Prostate gland (tissue), 2 donors: Measurements from ENCODE around the gene COIL. TPM values are rescaled to one million over a fixed set of nuclear protein-coding genes. Genes with fewer than 3 reads are reported as not detected.
A peak's percentile ranks its signal among the peaks of the same experiment; 100 is the strongest.
"Not testable (repeated sequence)": the region's sequence is repeated elsewhere in the genome, so short reads cannot be mapped to it uniquely, and the experiment has no call there.

Source experiments
- DNase-seq: peaks from one replicate; pipeline ENCODE4 v3.0.0-alpha.2; 2019; ENCODE audit warnings: low spot score
- H3K27ac ChIP-seq, 2 donors: fragments of 200-600 bp; sonication (generic); 2 replicates each; pipeline ENCODE4 v1.5.1; 2017 to 2019
- H3K27me3 ChIP-seq: fragments of 200-600 bp; sonication (generic); replicated peaks from 2 replicates; pipeline ENCODE4 v1.5.1; 2019; ENCODE audit not compliant: insufficient read depth
- H3K36me3 ChIP-seq, 2 donors: fragments of 200-600 bp; sonication (generic); 1 replicate in 1 of 2; 2 replicates in 1 of 2; pipeline versions ENCODE4 v1.5.1 to v1.8.1; 2017 to 2019
- H3K4me1 ChIP-seq: fragments of 200-600 bp; sonication (generic); replicated peaks from 2 replicates; pipeline ENCODE4 v1.5.1; 2019
- H3K4me3 ChIP-seq, 2 donors: fragments of 200-600 bp; sonication (generic); 2 replicates each; pipeline ENCODE4 v1.5.1; 2017 to 2019
- H3K9me3 ChIP-seq: fragments of 200-600 bp; sonication (generic); 2 replicates; pipeline ENCODE4 v1.5.1; 2017
- POLR2A ChIP-seq: fragments of 450-650 bp; IDR thresholded peaks from one replicate; pipeline ENCODE4 v1.6.1; 2016; ENCODE audit warnings: antibody characterized with exemption, mild to moderate bottlenecking
- POLR2AphosphoS5 ChIP-seq: sonication (generic); formaldehyde crosslinking; IDR thresholded peaks from one replicate; pipeline ENCODE4 v1.6.1; 2017; ENCODE audit warnings: antibody characterized with exemption
- WGBS: methylation state at CpG from one replicate; pipeline ENCODE4 v1.1.5; 2018; 5-methylcytosine and 5-hydroxymethylcytosine counted together
- intact Hi-C: fragments of 100-400 bp; cut with DNase I; formaldehyde crosslinking; loops from one replicate; pipeline ENCODE4 v1.14.2; 2022
- total RNA-seq, 2 donors: library from RNA; depleted of rRNA; stranded (reverse); fragments of >200 nt; gene quantifications; one replicate each; pipeline ENCODE4 v1.1.0, GENCODE V29; 2016
- TF ChIP-seq, protein P1 (sequence below), 4 experiments: fragments of 200-600 bp in 2 of 4; fragments of 450-650 bp in 2 of 4; sonication (generic) in 2 of 4; IDR thresholded peaks; 1 replicate in 3 of 4; 2 replicates in 1 of 4; pipeline ENCODE4 v1.5.1; 2016 to 2019; ENCODE audit warnings: antibody characterized with exemption in 4 of 4, mild to moderate bottlenecking in 2 of 4, moderate library complexity in 2 of 4

The COIL gene
- total RNA-seq, 2 donors from 2014 or later: 14.8 to 22.3 TPM

DNA sequence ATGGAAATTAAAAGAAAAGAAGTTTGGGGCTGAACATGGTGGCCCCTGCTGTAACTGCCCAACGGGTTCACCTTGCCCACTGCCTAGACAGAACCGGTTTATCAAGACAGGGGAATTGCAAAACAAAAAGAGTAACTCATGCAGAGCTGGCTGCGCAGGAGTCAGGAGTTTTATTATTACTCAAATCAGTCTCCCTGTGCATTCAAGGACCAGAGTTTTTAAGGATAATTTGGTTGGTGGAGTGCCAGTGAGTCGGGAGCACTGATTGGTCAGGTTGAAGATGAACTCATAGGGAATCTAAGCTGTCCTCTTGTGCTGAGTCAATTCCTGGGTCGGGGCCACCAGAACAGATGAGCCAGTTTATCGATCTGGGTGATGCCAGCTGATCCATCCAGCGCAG lies 12.7 kb upstream of the COIL start:
- Histone ChIP-seq H3K27me3 (no peaks in the 10 kb centered on the region), H3K36me3 (no peaks in the 10 kb centered on the region), H3K4me1 (no peaks in the 10 kb centered on the region), H3K4me3 (no peak overlapping the region), H3K9me3 (no peaks in the 10 kb centered on the region), H3K27ac (peak overlapping the region in 1 of 2 donors; percentile 5)
- peak; percentile 80 for TF ChIP-seq POLR2AphosphoS5
- TF ChIP-seq, protein P1, sequence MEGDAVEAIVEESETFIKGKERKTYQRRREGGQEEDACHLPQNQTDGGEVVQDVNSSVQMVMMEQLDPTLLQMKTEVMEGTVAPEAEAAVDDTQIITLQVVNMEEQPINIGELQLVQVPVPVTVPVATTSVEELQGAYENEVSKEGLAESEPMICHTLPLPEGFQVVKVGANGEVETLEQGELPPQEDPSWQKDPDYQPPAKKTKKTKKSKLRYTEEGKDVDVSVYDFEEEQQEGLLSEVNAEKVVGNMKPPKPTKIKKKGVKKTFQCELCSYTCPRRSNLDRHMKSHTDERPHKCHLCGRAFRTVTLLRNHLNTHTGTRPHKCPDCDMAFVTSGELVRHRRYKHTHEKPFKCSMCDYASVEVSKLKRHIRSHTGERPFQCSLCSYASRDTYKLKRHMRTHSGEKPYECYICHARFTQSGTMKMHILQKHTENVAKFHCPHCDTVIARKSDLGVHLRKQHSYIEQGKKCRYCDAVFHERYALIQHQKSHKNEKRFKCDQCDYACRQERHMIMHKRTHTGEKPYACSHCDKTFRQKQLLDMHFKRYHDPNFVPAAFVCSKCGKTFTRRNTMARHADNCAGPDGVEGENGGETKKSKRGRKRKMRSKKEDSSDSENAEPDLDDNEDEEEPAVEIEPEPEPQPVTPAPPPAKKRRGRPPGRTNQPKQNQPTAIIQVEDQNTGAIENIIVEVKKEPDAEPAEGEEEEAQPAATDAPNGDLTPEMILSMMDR (IDR thresholded peaks at IDR 0.05): peak in 1 of 4 experiments; percentile 4
- no peak for TF ChIP-seq POLR2A
- peak; percentile 61 for DNase-seq
- intact Hi-C loops: no loop called here
- WGBS: 40% methylated on average over 7 of the region's 7 CpGs

DNA sequence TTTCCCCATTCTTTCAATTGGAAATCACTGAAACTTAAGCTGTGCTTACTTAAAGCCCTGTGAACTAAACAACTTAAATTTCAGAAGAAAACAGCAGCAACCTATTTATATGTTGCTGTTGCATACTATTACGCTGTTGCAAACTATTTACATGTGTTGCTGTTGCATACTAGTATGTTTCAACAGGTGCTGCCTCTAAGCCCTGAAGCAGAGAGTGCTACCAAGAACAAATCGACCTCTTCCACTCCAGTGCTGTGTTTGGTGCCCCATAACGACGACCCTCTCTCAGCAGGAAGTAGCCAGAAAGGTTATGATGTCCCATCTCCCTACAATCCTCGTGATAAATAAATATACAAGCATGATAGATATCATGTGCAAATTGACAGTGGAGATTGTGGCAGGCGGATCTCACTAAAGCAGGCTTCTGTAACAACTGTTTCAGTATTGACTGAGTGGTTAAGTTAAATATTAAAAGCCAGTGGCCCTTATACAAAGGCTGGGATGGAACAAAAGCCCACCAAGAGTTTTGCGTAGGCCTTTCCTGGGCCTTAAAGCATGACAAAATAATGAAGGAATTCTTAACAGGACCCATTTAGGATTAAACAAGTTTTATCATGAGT lies 11.4 kb upstream of the COIL start:
- no peak overlapping the region for H3K4me3 ChIP-seq
- TF ChIP-seq POLR2AphosphoS5 (no peak), POLR2A (no peak)
- TF ChIP-seq, protein P1 (IDR thresholded peaks at IDR 0.05): no peak
- H3K27ac ChIP-seq: peak overlapping the region in 1 of 2 donors; percentile 38
- no peaks in the 10 kb centered on the region for H3K36me3 ChIP-seq
- H3K4me1 ChIP-seq: no peaks in the 10 kb centered on the region
- no peak for DNase-seq
- H3K9me3 ChIP-seq: no peaks in the 10 kb centered on the region
- intact Hi-C loops: no loop called here
- whole genome bisulfite sequencing: 62% methylated on average over 7 of the region's 7 CpGs
- H3K27me3 ChIP-seq: no peaks in the 10 kb centered on the region

DNA sequence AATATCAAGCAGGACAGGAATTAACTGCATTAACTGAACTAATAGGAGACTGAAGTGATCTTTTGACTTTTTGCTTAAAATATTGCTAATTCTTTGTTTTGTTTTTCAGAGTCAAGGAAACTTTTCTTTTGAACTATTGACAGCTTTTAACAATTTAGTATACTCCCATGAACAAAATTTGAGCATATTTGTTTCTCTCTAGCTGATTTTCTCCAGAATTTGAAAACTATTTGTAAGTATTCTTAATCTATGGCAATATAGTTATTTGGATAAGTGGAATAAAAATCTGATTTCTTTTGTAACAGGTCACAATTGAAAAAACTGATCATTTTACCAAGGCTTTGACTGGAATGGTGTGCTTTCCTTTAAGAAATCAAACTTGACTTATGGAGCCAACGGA lies 10.1 kb upstream of the COIL start:
- Histone ChIP-seq H3K4me1 (no peaks in the 10 kb centered on the region), H3K4me3 (no peak overlapping the region), H3K27me3 (no peaks in the 10 kb centered on the region), H3K36me3 (no peaks in the 10 kb centered on the region), H3K27ac (no peak overlapping the region), H3K9me3 (no peaks in the 10 kb centered on the region)
- intact Hi-C loops: no loop called here
- DNase-seq: no peak
- TF ChIP-seq POLR2AphosphoS5: no peak
- no peak for TF ChIP-seq POLR2A
- TF ChIP-seq, protein P1 (IDR thresholded peaks at IDR 0.05): no peak
- 96% methylated on average over 1 of the region's 1 CpG for WGBS

DNA sequence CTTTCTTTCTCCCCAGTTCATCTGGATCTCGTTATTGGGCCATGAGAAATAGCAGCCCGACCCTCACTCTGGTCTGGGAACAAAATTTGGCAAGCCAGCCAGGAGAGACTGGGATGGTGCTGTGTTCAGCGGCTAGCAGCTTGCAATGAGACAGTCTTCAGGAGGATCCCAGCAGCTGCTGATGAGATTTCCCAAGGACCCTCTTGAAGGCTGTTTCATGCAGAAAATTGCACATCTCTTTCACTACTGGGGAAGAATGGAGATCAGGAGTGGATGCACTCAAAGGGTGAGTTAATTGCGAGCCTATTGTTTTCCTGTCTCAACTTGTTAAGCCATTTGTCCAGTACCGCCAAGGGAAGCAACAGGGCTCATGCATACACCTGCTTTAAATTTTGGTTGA lies 5.5 kb upstream of the COIL start:
- no peak overlapping the region for H3K27ac ChIP-seq
- no peaks in the 10 kb centered on the region for H3K9me3 ChIP-seq
- H3K4me1 ChIP-seq: no peaks in the 10 kb centered on the region
- no peaks in the 10 kb centered on the region for H3K27me3 ChIP-seq
- intact Hi-C loops: no loop called here
- TF ChIP-seq POLR2AphosphoS5 (no peak), POLR2A (no peak)
- TF ChIP-seq, protein P1 (IDR thresholded peaks at IDR 0.05): no peak
- H3K4me3 ChIP-seq: no peak overlapping the region
- no peaks in the 10 kb centered on the region for H3K36me3 ChIP-seq
- WGBS: 65% methylated on average over 5 of the region's 5 CpGs
- no peak for DNase-seq

DNA sequence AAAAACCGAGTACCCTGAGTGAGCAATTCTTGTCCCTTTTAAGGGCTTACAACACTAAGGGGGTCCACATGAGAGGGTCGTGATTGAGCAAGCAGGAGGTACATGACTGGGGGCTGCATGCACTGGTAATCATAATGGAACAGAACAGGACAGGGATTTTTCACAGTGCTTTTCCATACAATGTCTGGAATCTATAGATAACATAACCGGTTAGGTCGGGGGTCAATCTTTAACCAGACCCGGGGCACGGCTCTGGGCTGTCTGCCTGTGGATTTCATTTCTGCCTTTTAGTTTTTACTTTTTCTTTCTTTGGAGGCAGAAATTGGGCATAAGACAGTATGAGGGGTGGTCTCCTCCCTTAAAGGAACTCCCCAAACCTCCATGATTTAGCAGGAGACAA lies 4.8 kb upstream of the COIL start:
- H3K9me3 ChIP-seq, H3K27me3 ChIP-seq, H3K36me3 ChIP-seq, H3K4me3 ChIP-seq, DNase-seq, H3K27ac ChIP-seq, intact Hi-C loops, H3K4me1 ChIP-seq: not testable (repeated sequence)
- WGBS: 83% methylated on average over 6 of the region's 6 CpGs

DNA sequence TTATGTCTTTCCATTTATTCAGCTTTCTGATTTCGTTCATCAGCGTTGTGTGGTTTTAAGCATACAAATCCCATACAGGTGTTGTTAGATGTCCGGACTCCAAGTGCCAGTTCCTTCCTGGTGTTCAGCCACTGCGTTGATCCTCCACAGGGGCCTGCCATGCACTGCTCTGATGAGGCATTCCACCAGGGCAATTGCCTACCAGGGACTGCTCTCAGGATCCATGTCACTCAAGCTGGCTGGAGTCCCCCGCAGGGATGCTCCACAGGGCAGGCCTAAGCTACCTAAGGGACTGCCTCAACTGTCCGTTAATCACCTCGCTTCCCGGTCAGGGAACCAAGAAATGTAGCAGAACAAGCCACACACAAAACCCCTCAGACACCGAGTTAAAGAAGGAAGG lies 4.4 kb upstream of the COIL start:
- H3K9me3 ChIP-seq, H3K4me1 ChIP-seq, intact Hi-C loops, H3K27ac ChIP-seq, H3K36me3 ChIP-seq, H3K4me3 ChIP-seq, DNase-seq, H3K27me3 ChIP-seq: not testable (repeated sequence)
- WGBS: 94% methylated on average over 9 of the region's 9 CpGs
